Dedifferentiated amniotic fluid mesenchymal stem cell (primary cell): ENCODE results near the gene ZNF467.

Experiments
- DNase-seq: peaks from one replicate; pipeline ENCODE4 v3.0.0-alpha.2; 2016; ENCODE audit errors: extremely low spot score

ZNF467 gene

GRCh38 chr7:149748076-149748874 is 25.1 kb downstream of the ZNF467 start:
- no peak for DNase-seq

GRCh38 chr7:149743476-149744255 is 29.7 kb downstream of the ZNF467 start:
- DNase-seq: no peak

DNA sequence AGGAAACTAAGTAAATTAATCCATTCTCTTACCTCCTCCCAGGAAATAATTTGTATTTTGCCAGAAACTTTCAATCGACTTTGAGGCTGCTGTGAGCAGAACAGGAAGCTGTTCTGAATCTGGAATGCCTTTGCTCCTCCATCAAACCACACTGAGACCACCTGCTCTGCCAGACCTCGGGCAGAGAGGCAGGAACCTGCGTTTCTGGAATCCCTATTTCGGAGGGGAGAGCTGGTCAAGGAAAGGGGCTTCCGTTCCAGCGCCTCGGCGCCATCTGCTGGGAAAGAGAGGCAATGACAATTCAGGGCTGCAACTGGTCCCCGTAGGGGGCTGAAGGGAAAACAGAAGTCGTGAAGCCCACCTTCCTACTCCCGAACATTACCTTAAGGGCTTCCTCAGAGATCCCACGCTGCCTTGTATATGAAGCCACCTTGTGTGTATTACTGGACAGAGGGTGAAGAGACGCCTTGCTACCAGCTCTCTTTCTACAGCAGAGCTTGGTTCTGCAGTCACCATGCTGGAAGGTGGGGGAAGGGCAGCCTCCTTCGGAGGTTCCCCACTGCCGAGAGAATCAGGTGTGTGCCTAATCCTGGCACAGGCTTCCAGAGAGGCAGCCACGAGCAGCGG is 31.2 kb downstream of the ZNF467 start:
- peak; percentile 32 for DNase-seq

GRCh38 chr7:149741629-149742028 is 31.8 kb downstream of the ZNF467 start:
- no peak for DNase-seq

- no peak for DNase-seq
Measured at GRCh38 chr7:149736478-149737360, 36.7 kb downstream of the ZNF467 start.

DNA sequence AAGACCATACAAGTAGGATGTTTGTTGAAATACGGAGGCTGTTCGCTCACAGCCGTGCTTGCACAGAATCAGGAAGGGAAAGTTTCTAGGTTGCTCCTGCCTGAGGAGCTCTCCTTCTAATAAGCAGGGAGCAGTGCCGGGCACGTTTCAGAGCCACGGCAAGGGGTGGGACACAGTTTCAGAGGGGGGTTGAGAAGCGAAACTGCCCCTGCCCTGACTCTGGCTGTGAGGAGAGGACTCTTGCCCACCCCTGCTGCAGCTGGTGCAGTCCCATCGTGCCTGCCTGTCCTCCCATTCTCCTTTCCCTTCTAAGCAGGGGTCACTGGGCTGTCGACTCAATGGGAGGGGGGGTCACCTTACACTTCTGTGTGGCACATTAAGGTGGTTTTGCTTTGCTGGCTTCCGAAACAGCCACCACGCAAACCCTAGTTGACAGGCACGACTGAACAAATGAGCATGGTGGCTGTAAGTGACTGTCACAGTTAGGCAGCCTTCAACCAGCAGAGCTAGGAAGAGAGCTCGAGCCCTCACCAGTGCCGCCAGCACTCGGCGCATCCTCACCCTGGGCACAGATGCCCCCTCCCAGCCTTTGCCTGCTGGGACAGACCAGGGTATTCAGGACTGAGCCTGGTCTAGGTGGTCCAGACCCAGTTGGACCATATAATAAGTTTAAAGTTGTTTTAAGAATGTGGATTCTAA is 37.5 kb downstream of the ZNF467 start:
- no peak for DNase-seq

- DNase-seq: no peak
Measured at GRCh38 chr7:149735181-149735602, 38.2 kb downstream of the ZNF467 start.

- no peak for DNase-seq
Measured at GRCh38 chr7:149734791-149735075, 38.7 kb downstream of the ZNF467 start.

DNA sequence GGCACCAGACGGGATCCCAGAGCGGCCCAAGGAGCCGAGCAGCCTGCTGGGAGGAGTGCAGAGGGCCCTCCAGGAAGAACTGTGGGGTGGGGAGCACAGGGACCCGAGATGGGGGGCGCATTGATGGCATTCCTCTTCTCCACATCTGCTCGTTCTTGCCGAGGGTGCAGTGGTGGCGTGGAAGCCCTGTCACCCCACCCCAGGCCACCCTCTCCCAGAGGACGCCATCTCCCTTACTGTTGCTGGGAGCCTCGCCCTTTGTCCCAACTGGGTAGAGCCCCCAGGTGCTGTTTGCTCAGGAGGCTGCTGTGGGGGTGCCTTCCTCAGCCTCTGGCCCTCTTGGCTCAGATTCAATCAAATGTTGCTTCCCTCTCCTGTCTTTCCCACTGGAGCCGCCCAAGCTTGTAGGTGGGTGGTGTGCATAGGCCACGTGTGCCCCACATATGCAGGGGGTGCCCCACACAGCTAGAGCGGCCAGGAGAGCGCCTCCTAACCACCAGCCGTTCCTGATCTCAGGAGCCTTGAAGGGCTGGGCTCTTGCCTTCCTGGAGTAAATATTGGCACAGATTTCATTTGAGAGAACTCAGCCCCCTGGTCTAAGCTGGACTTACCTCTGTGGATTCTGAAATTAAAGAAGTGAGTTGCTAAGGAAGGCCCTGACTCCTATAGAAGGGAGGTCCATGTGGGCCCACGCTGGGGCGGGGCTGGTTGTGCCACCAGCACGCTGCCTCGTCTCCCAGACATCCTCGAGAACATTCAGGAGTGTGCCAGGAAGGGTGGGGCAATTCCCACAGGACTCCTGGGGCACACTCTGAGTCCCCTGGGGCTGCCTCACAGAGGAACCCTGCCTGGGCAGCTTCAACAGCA is 39.2 kb downstream of the ZNF467 start:
- DNase-seq: no peak

DNA sequence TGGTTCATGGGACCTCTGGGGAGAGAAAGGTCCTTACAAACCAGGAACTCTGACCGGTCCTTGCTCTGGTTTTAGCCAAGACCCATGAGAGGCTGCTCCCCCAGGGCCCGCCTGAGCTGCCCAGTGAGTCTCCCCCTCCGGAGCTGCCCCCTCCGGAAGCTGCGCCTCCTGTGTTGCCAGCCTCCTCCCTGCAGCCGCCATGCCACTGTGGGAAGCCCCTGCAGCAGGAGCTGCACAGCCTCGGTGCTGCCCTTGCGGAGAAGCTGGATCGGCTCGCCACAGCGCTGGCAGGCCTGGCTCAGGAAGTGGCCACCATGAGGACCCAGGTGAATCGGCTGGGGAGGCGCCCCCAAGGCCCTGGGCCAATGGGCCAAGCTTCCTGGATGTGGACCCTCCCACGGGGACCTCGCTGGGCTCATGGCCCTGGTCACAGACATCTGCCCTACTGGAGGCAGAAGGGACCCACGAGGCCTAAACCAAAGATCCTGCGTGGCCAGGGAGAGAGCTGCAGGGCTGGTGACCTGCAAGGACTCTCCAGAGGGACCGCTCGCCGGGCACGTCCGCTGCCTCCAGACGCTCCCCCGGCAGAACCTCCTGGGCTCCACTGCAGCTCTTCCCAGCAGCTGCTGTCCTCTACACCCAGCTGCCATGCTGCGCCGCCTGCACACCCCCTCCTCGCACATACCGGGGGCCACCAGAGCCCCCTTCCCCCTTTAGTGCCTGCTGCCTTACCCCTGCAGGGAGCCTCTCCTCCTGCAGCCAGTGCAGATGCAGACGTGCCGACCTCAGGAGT is 40.1 kb downstream of the ZNF467 start:
- no peak for DNase-seq

DNA sequence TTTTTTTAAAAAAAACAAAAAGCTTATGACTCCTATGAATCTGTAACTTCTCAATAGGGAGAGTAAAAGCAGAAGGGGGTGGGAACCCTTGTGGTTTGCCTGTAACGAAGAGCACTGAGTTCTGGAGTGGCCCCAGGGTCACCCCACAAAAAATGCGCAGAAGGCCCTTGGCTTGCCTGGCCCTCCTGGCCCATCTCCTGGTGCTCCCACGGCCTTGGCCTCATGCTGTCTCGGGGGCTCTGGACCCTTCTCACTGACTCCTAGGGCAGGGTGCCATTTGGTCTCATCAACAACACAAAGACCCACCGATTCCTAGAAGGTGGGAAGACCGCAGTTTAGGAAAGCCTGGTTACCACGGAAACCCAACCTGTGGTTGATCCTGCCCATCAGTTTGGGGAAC is 40.8 kb downstream of the ZNF467 start:
- no peak for DNase-seq

DNA sequence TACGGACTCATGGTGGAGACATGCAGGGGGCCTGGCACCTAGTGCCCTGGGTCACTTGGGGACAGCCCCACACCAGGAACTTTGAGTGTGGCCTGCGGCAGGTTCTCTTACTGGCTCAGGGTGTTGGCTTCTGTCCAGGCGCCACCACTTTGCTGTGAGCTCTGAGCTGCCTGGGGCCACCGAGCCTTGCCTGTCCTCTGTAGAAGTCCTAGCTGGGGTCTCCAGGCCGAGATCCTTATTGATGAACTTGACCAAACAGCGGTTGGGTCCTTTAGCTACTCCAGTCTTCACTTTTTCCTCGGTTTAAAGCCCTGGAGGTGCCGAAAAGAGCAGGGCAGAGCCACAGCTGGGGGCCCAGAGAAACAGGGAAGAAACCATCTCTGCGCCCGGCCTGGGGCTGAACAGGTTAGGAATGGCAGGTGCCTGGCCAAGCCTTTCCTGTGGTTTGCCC is 41.3 kb downstream of the ZNF467 start:
- no peak for DNase-seq

DNA sequence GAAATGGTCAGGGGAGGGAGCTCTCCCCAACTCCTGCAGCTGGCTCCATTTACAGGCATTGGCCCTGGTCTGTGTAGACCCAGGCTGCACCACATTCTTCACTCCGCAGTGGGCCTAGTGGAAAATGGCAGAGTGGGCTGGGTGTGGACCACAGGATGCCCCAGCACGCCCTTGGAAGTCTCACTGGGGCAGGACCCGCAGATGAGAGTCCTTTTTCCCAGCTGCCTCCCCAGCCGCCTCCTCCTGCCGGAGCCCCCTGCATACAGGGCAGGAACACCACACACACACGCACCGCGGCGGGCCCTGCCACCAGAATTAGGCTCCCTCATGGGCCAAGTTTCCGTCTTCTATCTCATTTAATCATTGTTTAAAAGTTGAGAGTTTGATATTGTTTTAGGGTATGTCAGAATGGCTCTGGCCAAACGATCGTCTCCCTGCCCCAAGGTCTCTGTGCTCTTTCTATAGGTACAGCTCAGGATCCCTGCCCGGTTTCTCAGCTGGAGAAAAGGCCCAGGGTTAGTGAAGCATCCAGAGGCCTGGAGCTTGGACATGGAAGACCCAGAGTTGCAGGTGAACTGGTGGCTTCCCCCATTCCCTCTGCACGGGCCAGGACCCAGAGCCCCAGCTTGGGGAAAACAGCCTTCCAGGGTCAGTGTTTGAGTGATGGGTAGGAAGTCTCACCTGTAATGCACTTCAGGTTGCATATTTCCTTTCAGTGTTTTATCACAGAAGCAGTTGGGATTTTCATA is 42.0 kb downstream of the ZNF467 start:
- DNase-seq: no peak

GRCh38 chr7:149729983-149730801 is 43.2 kb downstream of the ZNF467 start:
- DNase-seq: no peak

GRCh38 chr7:149729586-149729982 is 43.8 kb downstream of the ZNF467 start:
- DNase-seq: no peak

DNA sequence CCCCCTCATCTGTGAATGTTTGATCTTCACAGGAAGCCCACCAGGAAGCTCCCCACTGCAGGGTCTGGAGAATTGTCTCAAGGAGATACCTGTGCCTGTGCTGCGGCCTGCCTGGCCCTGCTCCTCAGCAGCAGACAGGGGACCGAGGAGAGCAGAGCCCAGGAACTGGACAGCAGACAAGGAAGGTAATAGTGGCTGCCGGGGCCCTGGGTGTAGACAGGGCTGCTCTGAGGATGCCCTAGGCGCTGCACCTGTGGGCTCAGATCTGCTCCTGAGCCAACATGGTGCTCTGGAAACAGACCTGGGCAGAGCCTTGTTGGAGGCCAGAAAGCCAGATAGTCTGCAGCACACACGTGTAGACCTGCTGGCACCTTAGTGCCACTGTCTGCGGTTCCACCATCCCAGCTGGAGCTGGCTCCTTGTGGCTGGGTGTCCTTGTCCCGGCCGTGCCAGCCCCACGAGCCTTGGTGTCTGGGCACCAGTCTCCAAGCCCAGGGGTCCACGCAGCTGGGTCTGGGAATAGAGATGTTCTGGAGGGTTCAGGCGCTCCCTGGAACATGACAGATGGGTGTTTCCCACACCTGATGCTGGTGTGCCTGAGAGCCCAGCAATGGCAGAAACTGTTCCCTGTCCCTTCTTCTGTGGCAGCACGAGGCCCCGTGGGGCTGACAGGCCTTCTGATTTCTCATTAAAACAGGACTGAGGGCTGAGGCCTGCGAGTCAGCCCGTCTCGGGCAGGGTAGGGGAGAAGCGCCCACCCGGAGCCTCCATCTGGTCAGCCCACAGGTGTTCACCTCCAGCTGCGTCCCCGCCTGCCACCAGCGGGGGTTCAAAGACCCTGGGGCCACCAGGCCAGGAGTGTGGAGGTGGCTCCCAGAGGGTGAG is 44.7 kb downstream of the ZNF467 start:
- no peak for DNase-seq
